ENCODE results near the gene PRTFDC1.
"Not testable (repeated sequence)": the region's sequence is repeated elsewhere in the genome, so short reads cannot be mapped to it uniquely, and the experiment has no call there.

Gene PRTFDC1

DNA sequence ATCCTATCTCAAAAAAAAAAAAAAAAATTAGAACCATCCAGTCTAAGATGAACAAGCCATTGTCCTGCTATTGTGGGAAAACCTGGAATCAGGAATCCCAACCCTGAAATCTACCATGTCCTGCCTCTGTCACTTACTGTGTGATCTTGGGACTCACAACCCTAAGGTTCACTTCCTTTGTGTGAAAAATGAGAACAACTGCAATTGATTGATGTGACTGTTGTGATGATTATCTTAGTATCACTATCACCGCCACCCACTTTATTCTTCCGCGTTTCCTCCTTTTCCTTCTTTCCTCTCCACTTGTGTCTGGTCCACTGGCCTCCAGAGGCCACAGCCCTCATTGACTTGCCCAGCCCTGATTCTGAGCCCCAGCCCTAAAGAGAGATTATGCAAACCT is 12.6 kb upstream of the PRTFDC1 start:
- DNase-seq = no peak

DNA sequence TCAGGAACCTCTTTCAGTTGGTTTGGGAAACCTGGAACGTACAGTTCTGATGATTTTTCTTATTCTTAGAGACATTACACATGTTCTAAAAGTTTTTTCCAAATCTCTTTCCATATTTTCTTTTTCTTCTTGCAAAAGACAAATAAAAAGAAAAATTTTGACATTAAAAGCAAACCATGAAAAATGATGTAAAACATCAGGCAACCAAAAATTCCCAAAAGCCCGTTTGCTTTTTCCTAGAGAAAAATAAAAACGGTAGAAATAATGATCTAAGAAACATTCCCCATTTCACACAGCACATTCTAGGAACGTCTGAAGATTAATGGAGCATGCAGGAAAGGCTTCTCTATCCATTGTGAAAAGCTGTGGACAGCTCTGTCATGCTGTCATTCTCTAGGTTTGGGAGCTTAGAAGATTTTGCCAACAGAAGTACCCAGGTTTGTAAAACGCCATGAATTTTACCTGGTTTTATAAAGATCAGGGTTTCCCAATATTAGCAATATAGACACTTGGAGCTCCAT is 11.2 kb upstream of the PRTFDC1 start:
- no peak for DNase-seq

DNA sequence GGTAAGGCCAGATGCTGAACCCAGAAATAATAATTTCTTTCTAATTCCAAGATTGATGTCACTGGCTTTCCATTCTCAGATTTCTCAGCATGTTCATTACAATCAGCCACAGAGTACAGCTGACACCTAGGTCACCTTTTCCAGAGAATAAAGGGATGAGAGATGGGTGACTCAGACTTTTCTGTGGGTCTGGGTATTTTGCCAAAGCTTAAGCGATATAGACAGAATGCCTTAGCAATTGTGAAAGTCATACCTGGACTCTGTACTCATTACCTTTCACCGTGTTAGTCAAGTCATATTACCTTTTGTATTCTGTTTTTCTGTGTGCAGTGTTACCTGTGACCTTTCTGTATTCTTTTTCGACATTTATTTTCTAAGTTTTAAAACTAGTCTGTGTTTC is 10.6 kb upstream of the PRTFDC1 start:
- no peak for DNase-seq

DNA sequence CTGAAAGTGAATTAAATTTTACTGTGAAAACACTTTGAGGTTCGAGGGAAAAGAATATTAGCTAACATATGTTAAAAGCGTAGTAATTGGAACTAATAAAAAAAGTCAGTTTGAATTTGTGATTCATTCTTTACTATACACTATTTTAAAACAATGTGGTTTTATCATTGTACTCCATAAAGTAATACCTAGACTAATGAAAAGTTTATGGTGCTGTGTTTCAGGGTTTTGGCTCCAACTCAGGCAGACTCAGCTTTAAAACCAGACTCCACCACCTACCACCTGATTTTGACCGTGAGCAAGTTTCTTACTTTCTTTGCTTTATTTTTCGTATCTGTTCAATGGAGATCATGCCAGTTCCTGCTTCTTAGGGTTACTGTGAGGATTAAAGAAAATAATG is 9.2 kb upstream of the PRTFDC1 start:
- DNase-seq = no peak

DNA sequence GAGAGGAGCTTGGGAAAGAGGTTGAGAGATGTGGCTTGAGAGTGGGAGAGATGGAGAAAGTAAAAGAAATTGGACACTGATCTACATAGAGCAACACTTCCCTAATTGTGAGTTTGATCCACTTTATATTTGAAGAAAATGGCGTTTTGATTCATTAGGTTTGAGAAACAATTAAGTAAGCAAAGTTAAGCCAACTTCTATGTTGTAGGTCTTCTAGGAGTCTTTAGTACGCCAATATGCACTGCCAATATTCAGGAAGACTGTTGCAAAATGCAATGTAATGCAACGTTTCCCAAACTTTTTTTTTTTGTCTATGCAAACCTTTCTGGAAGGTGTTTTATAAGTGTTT is 7.0 kb upstream of the PRTFDC1 start:
- DNase-seq = no peak

DNA sequence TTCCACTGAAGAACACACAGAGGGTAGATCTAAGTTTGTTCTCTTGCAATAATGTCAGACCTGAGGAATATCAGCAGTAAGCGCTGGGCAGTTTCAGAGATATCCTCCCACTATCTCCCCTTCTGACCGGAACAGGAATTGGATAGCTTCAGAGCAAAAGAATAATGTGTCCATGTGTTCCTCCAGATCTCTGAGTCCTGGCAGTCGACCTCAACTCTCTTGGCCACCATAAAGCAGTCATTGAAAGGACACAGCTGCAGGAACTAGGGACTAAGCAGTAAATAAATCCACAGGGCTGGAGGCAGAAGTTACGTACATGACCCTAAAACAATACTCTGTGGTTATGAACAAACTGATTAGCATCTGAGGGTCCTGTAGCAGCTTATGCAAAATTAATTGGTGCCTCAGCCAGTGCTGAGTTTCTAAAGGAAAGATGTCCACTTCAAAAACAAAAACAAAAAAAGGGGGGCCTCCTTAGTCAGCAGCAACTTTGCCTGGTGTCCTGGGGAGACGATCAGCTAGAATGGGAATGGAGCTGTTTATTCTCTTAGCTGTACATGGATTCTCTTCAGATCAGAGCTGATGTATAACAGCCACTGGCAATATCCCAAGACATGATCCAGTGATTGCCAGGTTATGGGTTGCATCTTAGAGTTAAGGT is 6.4 kb upstream of the PRTFDC1 start:
- peak; percentile 59 to 93 for DNase-seq

GRCh38 chr10:24958091-24958720 is 5.8 kb upstream of the PRTFDC1 start:
- peak in 1 of 2 donors; percentile 80 for DNase-seq

- not testable (repeated sequence) for DNase-seq
These were observed 5.2 kb upstream of the PRTFDC1 start for GRCh38 chr10:24957624-24958051.

DNA sequence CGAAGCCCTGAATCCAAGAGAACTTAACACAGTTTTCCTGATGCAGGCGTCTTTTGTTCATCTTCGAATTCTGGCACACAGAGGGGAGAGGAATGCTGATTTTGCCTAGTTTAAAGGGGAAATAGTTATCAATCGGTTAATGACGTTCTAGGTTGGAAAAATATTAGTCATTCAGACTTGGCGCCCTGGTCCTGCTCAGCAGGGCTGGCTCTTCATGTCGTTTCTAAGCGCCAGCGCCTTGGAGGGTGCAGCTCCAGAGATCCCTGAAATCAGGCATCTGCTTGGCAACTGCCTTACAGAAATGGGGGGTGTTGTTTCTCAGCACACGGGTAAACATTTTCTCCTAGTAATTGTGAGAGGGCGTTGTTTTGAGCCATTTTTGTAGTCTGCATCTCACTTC is 1.3 kb upstream of the PRTFDC1 start:
- no peak for DNase-seq

- peak in 1 of 2 donors; percentile 72 for DNase-seq
These were observed 570 bp upstream of the PRTFDC1 start for GRCh38 chr10:24952707-24953645.

DNA sequence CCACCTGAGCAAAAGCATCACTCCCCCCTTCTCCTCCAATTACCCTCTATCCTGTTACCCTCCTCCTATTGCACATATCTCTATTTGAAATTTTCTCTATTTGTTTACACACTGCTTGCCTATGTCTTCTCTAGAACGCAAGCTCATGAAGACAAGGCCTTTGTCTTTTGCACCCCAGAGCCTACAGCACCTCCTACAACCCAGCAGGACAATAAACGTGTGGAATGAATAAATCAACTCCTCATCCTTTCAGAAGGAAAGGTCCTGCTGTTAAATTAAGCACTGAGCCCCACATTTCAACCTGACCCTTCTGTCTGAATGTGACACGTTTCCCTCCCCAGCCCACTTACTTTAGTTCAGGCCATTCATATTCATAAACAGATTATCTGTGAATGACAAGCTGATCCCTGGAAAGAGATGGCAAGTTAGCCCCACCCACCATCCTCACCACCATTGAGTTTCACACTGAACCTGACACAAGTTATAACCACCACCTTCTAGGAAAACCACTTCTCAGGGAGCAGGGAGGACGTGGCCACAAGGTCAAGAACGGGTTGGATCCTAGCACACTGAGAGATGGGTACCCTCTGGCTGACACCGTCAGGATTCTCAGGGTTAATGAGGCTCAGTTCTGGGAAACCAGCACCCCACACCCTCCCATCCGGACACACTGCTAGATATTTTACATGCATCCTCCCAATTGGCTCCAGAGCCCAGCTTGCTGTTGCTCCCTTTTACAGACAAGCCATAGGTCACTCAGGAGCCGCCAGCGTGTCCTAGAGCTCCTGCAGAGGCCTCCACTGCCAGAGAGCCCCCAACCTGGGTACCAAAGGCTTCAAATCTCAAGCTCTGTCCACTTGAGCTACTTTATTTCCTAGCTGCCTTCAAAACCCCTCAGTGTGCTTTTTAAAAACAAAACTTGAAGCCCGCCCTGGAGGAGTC is 934 bp downstream of the PRTFDC1 start:
- DNase-seq = peak; percentile 58 to 65

DNA sequence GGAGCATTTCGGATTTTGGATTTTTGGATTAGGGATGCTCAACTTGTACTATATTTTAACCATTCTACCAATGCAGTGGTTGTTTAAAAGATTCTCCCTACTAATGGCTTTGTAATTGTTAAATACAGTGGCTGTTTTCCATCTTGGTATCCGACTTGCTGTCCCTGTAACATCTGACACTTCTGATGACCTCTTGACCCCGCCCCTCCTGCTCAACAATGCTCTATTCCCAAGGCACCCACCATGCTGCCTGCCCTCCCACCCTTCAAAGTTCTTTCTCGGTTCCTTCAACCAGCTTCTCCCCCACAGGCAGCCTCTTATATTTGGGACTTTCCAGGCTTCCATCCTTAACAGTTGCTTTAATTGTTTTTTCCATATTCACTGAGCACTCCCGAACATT is 2.0 kb downstream of the PRTFDC1 start:
- no peak for DNase-seq

- no peak for DNase-seq
These were observed 2.8 kb downstream of the PRTFDC1 start for GRCh38 chr10:24949616-24950015.

GRCh38 chr10:24947304-24948097 is 4.9 kb downstream of the PRTFDC1 start:
- DNase-seq = peak in 1 of 2 donors; percentile 90

DNA sequence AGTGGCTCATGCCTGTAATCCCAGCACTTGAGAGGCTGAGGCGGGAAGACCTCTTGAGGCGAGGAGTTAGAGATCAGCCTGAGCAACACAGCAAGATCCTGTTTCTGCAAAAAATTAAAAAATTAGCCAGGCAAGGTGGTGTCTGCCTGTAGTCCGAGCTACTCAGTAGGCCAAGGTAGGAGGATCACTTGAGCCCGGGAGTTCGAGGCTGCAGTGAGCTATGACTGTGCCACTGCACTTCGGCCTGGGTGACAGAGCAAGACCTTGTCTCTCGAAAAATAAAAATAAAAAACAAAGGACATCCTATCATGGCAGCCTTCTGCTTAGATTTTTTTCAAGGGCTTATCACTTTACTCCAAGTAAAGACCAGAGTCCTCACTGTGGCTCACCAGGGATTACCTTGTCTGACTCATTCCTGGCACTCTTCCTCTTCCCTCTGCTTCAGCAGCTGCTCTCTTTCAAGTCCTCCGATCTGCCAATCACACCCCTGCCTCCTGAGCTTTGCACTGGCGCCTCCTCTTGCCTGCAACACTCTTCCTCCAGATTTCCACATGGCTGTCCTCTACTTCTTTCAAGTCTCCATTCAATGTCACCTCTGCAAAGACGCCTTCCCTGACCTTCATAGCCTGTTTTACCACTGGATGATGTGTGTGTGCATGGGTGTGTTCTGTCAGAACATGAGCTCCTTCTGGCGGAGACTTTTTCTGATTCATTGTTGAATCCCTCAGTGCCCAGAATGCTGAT is 7.7 kb downstream of the PRTFDC1 start:
- DNase-seq = no peak

DNA sequence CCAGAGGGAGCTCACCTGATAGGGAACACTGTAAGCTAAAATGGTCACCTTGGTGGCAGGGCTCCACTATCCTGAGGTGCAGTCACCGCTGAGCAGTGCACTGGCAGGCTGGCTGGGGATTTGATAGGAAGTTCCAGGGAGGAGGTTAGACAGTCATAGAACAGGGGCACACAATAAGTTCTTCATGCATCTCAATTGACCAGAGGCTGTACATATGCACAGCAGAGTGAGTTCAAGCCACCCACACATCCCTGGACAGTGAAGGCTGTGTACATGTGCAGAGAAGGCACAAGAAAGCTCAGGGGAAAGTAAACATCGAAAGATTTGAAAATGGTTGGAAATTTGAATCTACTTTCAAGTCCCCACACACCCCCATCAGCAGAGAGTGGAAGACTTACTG is 13.9 kb downstream of the PRTFDC1 start:
- DNase-seq = no peak

- DNase-seq = no peak
These were observed 14.3 kb downstream of the PRTFDC1 start for GRCh38 chr10:24938076-24938475.

GRCh38 chr10:24935504-24936292 is 16.7 kb downstream of the PRTFDC1 start:
- DNase-seq = no peak

DNA sequence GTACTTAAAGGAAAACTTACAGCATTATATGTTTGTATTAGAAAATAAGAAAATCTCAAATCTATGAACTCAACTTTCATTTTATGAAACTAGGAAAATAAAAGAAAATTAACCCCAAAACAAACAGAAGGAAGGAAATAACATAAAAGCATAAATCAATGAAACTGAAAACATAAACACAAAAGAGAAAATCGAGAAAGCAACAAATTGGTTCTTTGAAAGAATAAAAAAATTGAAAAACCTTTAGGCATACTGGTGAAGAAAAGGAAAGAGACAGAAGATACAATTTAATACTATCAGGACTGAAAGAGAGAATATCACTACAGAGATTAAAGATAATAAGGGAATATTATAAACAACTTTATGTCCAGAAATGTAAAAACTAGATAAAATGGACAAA is 21.2 kb downstream of the PRTFDC1 start:
- DNase-seq = no peak

DNA sequence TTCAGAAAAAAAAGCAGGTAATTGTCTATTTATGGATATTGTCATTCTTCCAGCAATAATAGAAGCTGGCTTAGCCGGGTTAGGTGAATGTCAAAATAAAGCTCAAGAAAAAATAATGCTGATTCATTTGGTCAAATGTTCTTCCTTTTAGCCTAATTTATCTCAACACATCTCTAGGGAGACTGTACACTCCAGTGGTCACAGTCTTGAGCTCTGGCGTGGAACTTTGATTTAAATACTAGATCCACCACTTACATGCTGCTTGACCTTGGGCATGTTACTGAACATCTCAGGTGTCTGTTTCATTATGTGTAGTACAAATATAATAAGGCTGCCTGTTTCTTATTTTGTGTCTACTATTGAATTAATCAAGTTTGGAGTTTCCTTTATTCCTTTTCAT is 22.0 kb downstream of the PRTFDC1 start:
- no peak for DNase-seq
